HCT116 (cell line): ENCODE results near the gene MED10. TPM values are rescaled to one million over a fixed set of nuclear protein-coding genes. Genes with fewer than 3 reads are reported as not detected.

Experiments
- ATAC-seq: fragments of 200-7000 bp; cut with Tn5 transposase; 2 replicates; pipeline ENCODE4 v1.9.1; 2020; ENCODE audit warnings: mild to moderate bottlenecking, moderate library complexity
- BruUV-seq: library from RNA; stranded (reverse); fragments of 400-500 nt; replicated peaks from 2 replicates; lab custom pipeline; 2021; lab: Mats Ljungman, UMichigan
- CTCF ChIA-PET: fragments of 300-600 bp; sonication (Branson Sonifier 250); formaldehyde crosslinking; loops from one replicate; lab custom pipeline; 2021; ENCODE audit warnings: antibody characterized with exemption; lab: Charles Lee
- POLR2A ChIA-PET: fragments of 300-600, 350-600 bp; sonication (Branson Sonifier 250); formaldehyde crosslinking; loops from one replicate; lab custom pipeline; 2021; ENCODE audit warnings: antibody characterized with exemption; lab: Charles Lee
- RAD21 ChIA-PET, 2 experiments: fragments of 300-600 bp; sonication (Branson Sonifier 250); formaldehyde crosslinking; loops; one replicate each; lab custom pipeline; 2023; ENCODE audit warnings: low total read pairs in 2 of 2; ENCODE audit not compliant: uncharacterized antibody in 2 of 2, unreplicated experiment in 2 of 2, low non-redundant PET in 1 of 2; lab: Charles Lee
- DNase-seq: peaks from one replicate; pipeline ENCODE4 v3.0.0-alpha.2; 2010; ENCODE audit warnings: low read depth, low spot score
- H2AFZ ChIP-seq: fragments of 200-600 bp; shearing (Covaris generic), sonication (generic); 2 replicates; pipeline ENCODE4 v1.6.1; 2017; ENCODE audit warnings: low read depth, mixed run types, mixed read lengths, antibody characterized with exemption, low read length; ENCODE audit not compliant: poor library complexity, severe bottlenecking
- H3K27ac ChIP-seq: 2 replicates; pipeline ENCODE4 v1.5.1; 2012; ENCODE audit warnings: low read depth, low read length
- H3K27me3 ChIP-seq: fragments of 200-600 bp; sonication (generic); 2 replicates; pipeline ENCODE4 v1.6.1; 2016; ENCODE audit warnings: mixed run types, low read length, mixed read lengths; ENCODE audit not compliant: insufficient read depth
- H3K36me3 ChIP-seq, 2 experiments: fragments of 200-500 bp in 1 of 2; fragments of 200-600 bp in 1 of 2; sonication (Bioruptor generic) in 1 of 2; sonication (generic) in 1 of 2; 2 replicates each; pipeline versions ENCODE4 v1.5.1 to v1.6.1; 2014 to 2016; ENCODE audit warnings: low read length in 2 of 2, inconsistent platforms in 1 of 2, mixed read lengths in 1 of 2, mixed run types in 1 of 2; ENCODE audit not compliant: insufficient read depth in 2 of 2, control insufficient read depth in 1 of 2
- H3K4me1 ChIP-seq, 2 experiments: fragments of 200-600 bp in 1 of 2; sonication (generic) in 1 of 2; 2 replicates each; pipeline versions ENCODE4 v1.5.1 to v1.6.1; 2012 to 2017; ENCODE audit warnings: low read length in 2 of 2, inconsistent platforms in 1 of 2, mild to moderate bottlenecking in 1 of 2, mixed read lengths in 1 of 2, mixed run types in 1 of 2, moderate library complexity in 1 of 2; ENCODE audit not compliant: insufficient read depth in 2 of 2, control insufficient read depth in 1 of 2
- H3K4me2 ChIP-seq: fragments of 200-600 bp; sonication (generic); 2 replicates; pipeline ENCODE4 v1.6.1; 2017; ENCODE audit warnings: mixed run types, low read length, mixed read lengths
- H3K4me3 ChIP-seq, 2 experiments: fragments of 200-600 bp in 1 of 2; sonication (generic) in 1 of 2; replicated peaks in 1 of 2; 2 replicates each; pipeline ENCODE4 v1.5.1; 2011 to 2016; ENCODE audit warnings: low read length in 2 of 2, control low read depth in 1 of 2, low read depth in 1 of 2, mild to moderate bottlenecking in 1 of 2, mixed read lengths in 1 of 2, mixed run types in 1 of 2
- H3K79me2 ChIP-seq: fragments of 200-600 bp; sonication (generic); 2 replicates; pipeline ENCODE4 v1.6.1; 2017; ENCODE audit warnings: mild to moderate bottlenecking, mixed run types, low read length, moderate library complexity, mixed read lengths; ENCODE audit not compliant: insufficient read depth
- H3K9ac ChIP-seq: fragments of 200-600 bp; sonication (generic); 2 replicates; pipeline ENCODE4 v1.6.1; 2016; ENCODE audit warnings: low read length, mixed read lengths
- H3K9me2 ChIP-seq: fragments of 200-600 bp; sonication (generic), shearing (Covaris generic); 2 replicates; pipeline ENCODE4 v1.6.1; 2017; ENCODE audit warnings: mixed run types, mild to moderate bottlenecking, moderate library complexity; ENCODE audit not compliant: insufficient read depth
- H3K9me3 ChIP-seq, 2 experiments: fragments of 200-500 bp in 1 of 2; fragments of 200-600 bp in 1 of 2; sonication (Bioruptor generic) in 1 of 2; sonication (generic) in 1 of 2; 2 replicates each; pipeline ENCODE4 v1.6.1; 2014 to 2017; ENCODE audit warnings: low read length in 2 of 2, mixed read lengths in 2 of 2, inconsistent platforms in 1 of 2, low read depth in 1 of 2, mild to moderate bottlenecking in 1 of 2, mixed run types in 1 of 2, moderate library complexity in 1 of 2; ENCODE audit not compliant: control insufficient read depth in 1 of 2, insufficient read depth in 1 of 2
- H4K20me1 ChIP-seq: fragments of 200-600 bp; sonication (generic), shearing (Covaris generic); 2 replicates; pipeline ENCODE4 v1.6.1; 2017; ENCODE audit warnings: mixed run types, mild to moderate bottlenecking, moderate library complexity; ENCODE audit not compliant: insufficient read depth
- CBX3 ChIP-seq: IDR thresholded peaks from 2 replicates; pipeline ENCODE4 v1.6.1; 2012; ENCODE audit warnings: low read depth
- EZH2 ChIP-seq: fragments of 200-600 bp; sonication (generic); IDR thresholded peaks from 2 replicates; pipeline ENCODE4 v1.6.1; 2017; ENCODE audit warnings: antibody characterized with exemption, mixed run types
- EZH2phosphoT487 ChIP-seq: fragments of 200-600 bp; IDR thresholded peaks from 2 replicates; pipeline ENCODE4 v1.6.1; 2018; ENCODE audit warnings: antibody characterized with exemption, borderline replicate concordance
- FOSL1 ChIP-seq: IDR thresholded peaks from 2 replicates; pipeline ENCODE4 v1.6.1; 2012; ENCODE audit warnings: low read depth
- POLR2AphosphoS5 ChIP-seq: IDR thresholded peaks from 2 replicates; pipeline ENCODE4 v1.6.1; 2011; ENCODE audit warnings: mild to moderate bottlenecking, low read depth, low read length, moderate library complexity
- REST ChIP-seq: IDR thresholded peaks from 2 replicates; pipeline ENCODE4 v1.6.1; 2012; ENCODE audit warnings: low read depth
- SIN3A ChIP-seq: IDR thresholded peaks from 2 replicates; pipeline ENCODE4 v1.6.1; 2012; ENCODE audit warnings: low read depth
- SP1 ChIP-seq: IDR thresholded peaks from 2 replicates; pipeline ENCODE4 v1.6.1; 2012; ENCODE audit warnings: low read depth
- SRF ChIP-seq: IDR thresholded peaks from 2 replicates; pipeline ENCODE4 v1.6.1; 2012; ENCODE audit warnings: low read depth
- ZNF274 ChIP-seq: fragments of 200-500 bp; sonication (Bioruptor generic); IDR thresholded peaks from 2 replicates; pipeline ENCODE4 v1.6.1; 2014; ENCODE audit warnings: mild to moderate bottlenecking, low read depth, low read length, inconsistent platforms
- intact Hi-C: fragments of 100-400 bp; cut with micrococcal nuclease; formaldehyde crosslinking; loops from 2 replicates; pipeline ENCODE4 v1.10.0; 2022
- total RNA-seq: library from RNA; stranded (reverse); gene quantifications from one replicate; pipeline ENCODE4 v1.2.1, GENCODE V29; 2021; ENCODE audit not compliant: unreplicated experiment
- TF ChIP-seq, protein P1 (sequence below): IDR thresholded peaks from 2 replicates; pipeline ENCODE4 v1.6.1; 2012

Gene MED10
- total RNA-seq, 1 experiment from 2014 or later, result 35.0 TPM

DNA sequence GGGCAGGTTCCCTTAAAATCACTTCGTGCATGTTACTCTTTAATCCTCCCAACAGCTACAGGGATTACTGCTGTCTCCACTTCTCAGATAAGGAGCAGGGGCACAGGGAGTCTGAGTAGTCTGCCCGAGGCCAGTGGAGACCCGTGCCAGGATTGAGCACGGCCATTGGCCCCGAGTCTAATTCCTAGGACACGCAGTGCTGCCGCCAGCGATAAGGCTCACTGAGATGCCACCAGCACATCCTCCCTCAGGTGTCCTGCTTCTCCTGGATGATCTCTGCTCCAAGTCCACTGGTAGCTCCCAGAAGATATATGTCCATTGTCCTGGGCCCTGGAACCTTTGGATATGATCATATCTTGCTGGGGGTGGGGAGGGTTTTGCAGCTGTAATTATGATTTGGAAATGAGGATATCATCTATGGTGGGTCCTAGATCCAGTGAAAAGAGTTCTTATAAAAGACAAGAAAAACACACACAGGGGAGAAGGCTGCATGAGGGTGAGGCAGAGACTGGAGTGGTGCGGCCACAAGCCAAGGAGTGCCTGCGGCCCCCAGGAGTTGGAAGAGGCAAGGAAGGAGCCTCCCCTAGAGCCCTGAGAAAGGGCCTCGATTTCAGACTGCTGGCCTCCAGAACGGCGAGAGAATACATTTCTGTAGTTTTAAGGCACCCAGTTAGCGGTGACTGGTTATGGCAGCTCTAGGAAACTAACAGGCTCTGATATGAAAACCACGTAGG is 19.4 kb upstream of the MED10 start (continued):
- no peak for TF ChIP-seq POLR2AphosphoS5
- TF ChIP-seq SIN3A, result no peak
- no peak for TF ChIP-seq SP1
- TF ChIP-seq EZH2, result no peak
- TF ChIP-seq CBX3, result no peak
- TF ChIP-seq ZNF274, result no peak
- TF ChIP-seq, all 23 proteins: peak for 0

- DNase-seq (no peak), ATAC-seq (no peak)
- TF ChIP-seq, protein P1, sequence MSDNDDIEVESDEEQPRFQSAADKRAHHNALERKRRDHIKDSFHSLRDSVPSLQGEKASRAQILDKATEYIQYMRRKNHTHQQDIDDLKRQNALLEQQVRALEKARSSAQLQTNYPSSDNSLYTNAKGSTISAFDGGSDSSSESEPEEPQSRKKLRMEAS, result no peak
- TF ChIP-seq EZH2 (no peak), FOSL1 (no peak), REST (no peak), EZH2phosphoT487 (no peak), SRF (no peak), SIN3A (no peak)
- Histone ChIP-seq H3K27ac (no peak overlapping the region), H3K27me3 (peaks cover 57% of the 10 kb centered on the region), H3K79me2 (no peaks in the 10 kb centered on the region), H3K9ac (no peak overlapping the region), H3K9me2 (no peaks in the 10 kb centered on the region), H3K4me3 (no peak overlapping the region), H3K36me3 (no peaks in the 10 kb centered on the region), H3K4me1 (peaks cover 0 to 4% of the 10 kb centered on the region in 2 experiments; a peak in 1 of 4 replicates), H3K9me3 (no peaks in the 10 kb centered on the region), H2AFZ (no peak overlapping the region), H3K4me2 (no peak overlapping the region), H4K20me1 (no peaks in the 10 kb centered on the region)
- intact Hi-C loops, result no loop called here
- CTCF ChIA-PET, result no interaction called here
- no TSS peak for BruUV-seq
- POLR2A ChIA-PET, result no interaction called here
- RAD21 ChIA-PET, result no interaction called here
These were observed 18.6 kb upstream of the MED10 start for GRCh38 chr5:6396836-6397535.
